Caco-2 (cell line): ENCODE measurements around the gene PSEN1. TPM values are rescaled to one million over a fixed set of nuclear protein-coding genes. Genes with fewer than 3 reads are reported as not detected.

ENCODE experiments used
- BruUV-seq: library from RNA; stranded (reverse); fragments of 400-500 nt; replicated peaks from 2 replicates; lab custom pipeline; 2021; lab: Mats Ljungman, UMichigan
- CTCF ChIA-PET: fragments of 300-600 bp; sonication (Branson Sonifier 250); formaldehyde crosslinking; loops from one replicate; lab custom pipeline; 2022; ENCODE audit warnings: antibody characterized with exemption; lab: Charles Lee
- POLR2A ChIA-PET: fragments of 300-600 bp; sonication (Branson Sonifier 250); formaldehyde crosslinking; loops from one replicate; lab custom pipeline; 2022; ENCODE audit warnings: antibody characterized with exemption; lab: Charles Lee
- DNase-seq, 2 experiments: peaks; one replicate each; pipeline versions ENCODE4 v3.0.0 to v3.0.0-alpha.2; 2020 to 2022
- H3K27me3 ChIP-seq: replicated peaks from 2 replicates; pipeline ENCODE4 v1.6.0; 2011; ENCODE audit warnings: low read length; ENCODE audit not compliant: control insufficient read depth, insufficient read depth
- H3K36me3 ChIP-seq: 2 replicates; pipeline ENCODE4 v1.5.1; 2011; ENCODE audit warnings: low read length; ENCODE audit not compliant: control insufficient read depth, insufficient read depth
- H3K4me1 ChIP-seq: fragments of 250-450 bp; sonication (Bioruptor Pico); 2 replicates; pipeline ENCODE4 v1.5.1; 2020; ENCODE audit warnings: mild to moderate bottlenecking
- H3K4me3 ChIP-seq: 2 replicates; pipeline ENCODE4 v1.5.1; 2011; ENCODE audit warnings: low read depth, mild to moderate bottlenecking, control low read depth, low read length
- H3K9me3 ChIP-seq: fragments of 250-450 bp; sonication (Bioruptor Pico); 2 replicates; pipeline ENCODE4 v1.5.1; 2020; ENCODE audit warnings: mild to moderate bottlenecking, moderate library complexity
- H3K27ac Mint-ChIP-seq: one replicate; pipeline ENCODE4 v1.8.0; 2022; ENCODE audit warnings: mixed read lengths; ENCODE audit not compliant: unreplicated experiment
- H3K27me3 Mint-ChIP-seq: one replicate; pipeline ENCODE4 v1.8.0; 2022; ENCODE audit warnings: mixed read lengths; ENCODE audit not compliant: insufficient read depth, unreplicated experiment
- H3K36me3 Mint-ChIP-seq: one replicate; pipeline ENCODE4 v1.8.0; 2022; ENCODE audit warnings: mild to moderate bottlenecking, mixed read lengths; ENCODE audit not compliant: insufficient read depth, unreplicated experiment
- H3K4me1 Mint-ChIP-seq: one replicate; pipeline ENCODE4 v1.8.0; 2022; ENCODE audit warnings: low read depth, mixed read lengths; ENCODE audit not compliant: unreplicated experiment
- H3K4me3 Mint-ChIP-seq: one replicate; pipeline ENCODE4 v1.8.0; 2022; ENCODE audit warnings: mild to moderate bottlenecking, moderate library complexity, mixed read lengths; ENCODE audit not compliant: unreplicated experiment
- H3K9me3 Mint-ChIP-seq: one replicate; pipeline ENCODE4 v1.8.0; 2022; ENCODE audit warnings: mixed read lengths; ENCODE audit not compliant: unreplicated experiment
- CTCF ChIP-seq, 2 experiments: fragments of 200-600 bp in 1 of 2; IDR thresholded peaks; 1 replicate in 1 of 2; 2 replicates in 1 of 2; pipeline versions ENCODE4 v1.5.1 to v1.8.0; 2011 to 2022; ENCODE audit warnings: antibody characterized with exemption in 1 of 2, control low read depth in 1 of 2, inconsistent platforms in 1 of 2, low read depth in 1 of 2, low read length in 1 of 2, mild to moderate bottlenecking in 1 of 2, moderate library complexity in 1 of 2; ENCODE audit not compliant: insufficient read depth in 1 of 2, severe bottlenecking in 1 of 2, unreplicated experiment in 1 of 2
- intact Hi-C: fragments of 100-400 bp; cut with micrococcal nuclease; formaldehyde crosslinking; loops from one replicate; pipeline ENCODE4 v1.10.0; 2022; ENCODE audit not compliant: unreplicated experiment
- total RNA-seq: library from RNA; stranded (reverse); gene quantifications from 2 replicates; pipeline ENCODE4 v1.2.3, GENCODE V29; 2022

Gene PSEN1
- total RNA-seq, 1 experiment from 2014 or later: 74.8 TPM

DNA sequence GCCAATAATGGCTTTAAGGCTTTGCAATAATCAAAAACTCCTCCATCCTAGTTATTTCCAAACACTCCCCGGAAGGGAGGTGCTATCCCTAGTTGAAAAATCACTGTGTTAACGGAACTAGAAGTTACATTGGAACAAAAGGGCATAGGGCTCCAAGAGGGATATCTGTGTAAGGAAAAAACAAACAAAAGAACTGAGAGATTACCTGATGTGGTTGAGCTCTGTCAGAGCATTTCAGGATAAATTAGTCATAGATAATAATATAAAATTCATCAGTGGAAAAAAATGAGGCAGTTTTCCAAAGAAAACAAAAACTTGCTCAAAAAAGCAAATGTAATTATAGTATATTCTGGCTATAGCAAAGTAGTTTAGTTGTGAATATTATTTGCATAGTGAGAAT lies 73.6 kb downstream of the PSEN1 start:
- intact Hi-C loops: no loop called here
- Histone ChIP-seq H3K36me3 (no peaks in the 10 kb centered on the region; the same call in 1 of the 2 replicates), H3K9me3 (no peaks in the 10 kb centered on the region), H3K4me1 (no peaks in the 10 kb centered on the region), H3K4me3 (no peak overlapping the region), H3K27me3 (no peaks in the 10 kb centered on the region)
- TF ChIP-seq CTCF (IDR thresholded peaks at IDR 0.05; ENCODE audit: insufficient read depth in 1 of 2, low read depth in 1 of 2, low read length in 1 of 2, severe bottlenecking in 1 of 2, unreplicated experiment in 1 of 2): no peak
- Mint-ChIP-seq H3K4me1 (no peaks in the 10 kb centered on the region), H3K36me3 (peaks cover 66% of the 10 kb centered on the region), H3K27me3 (no peaks in the 10 kb centered on the region), H3K9me3 (peaks cover 10% of the 10 kb centered on the region), H3K4me3 (no peak overlapping the region), H3K27ac (no peak overlapping the region)
- POLR2A ChIA-PET: no interaction called here
- CTCF ChIA-PET: no interaction called here
- no TSS peak for BruUV-seq
- no peak for DNase-seq

DNA sequence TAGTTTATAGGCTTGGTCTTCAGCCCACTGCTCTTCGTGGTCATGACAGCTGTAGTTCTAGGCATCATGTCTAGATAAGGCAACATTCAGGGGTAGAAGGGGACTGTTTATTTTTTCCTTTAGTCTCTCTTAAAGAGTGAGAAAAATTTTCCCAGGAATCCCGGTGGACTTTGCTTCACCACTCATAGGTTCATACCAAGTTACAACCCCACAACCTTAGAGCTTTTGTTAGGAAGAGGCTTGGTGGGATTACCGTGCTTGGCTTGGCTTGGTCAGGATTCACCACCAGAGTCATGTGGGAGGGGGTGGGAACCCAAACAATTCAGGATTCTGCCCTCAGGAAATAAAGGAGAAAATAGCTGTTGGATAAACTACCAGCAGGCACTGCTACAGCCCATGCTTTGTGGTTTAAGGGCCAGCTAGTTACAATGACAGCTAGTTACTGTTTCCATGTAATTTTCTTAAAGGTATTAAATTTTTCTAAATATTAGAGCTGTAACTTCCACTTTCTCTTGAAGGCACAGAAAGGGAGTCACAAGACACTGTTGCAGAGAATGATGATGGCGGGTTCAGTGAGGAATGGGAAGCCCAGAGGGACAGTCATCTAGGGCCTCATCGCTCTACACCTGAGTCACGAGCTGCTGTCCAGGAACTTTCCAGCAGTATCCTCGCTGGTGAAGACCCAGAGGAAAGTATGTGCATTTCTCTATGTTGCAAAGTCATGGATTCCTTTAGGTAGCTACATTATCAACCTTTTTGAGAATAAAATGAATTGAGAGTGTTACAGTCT lies 75.1 kb downstream of the PSEN1 start:
- Mint-ChIP-seq H3K4me3 (no peak overlapping the region), H3K9me3 (peaks cover 10% of the 10 kb centered on the region), H3K36me3 (peaks cover 61% of the 10 kb centered on the region), H3K27ac (no peak overlapping the region), H3K4me1 (no peaks in the 10 kb centered on the region), H3K27me3 (no peaks in the 10 kb centered on the region)
- intact Hi-C loops: no loop called here
- Histone ChIP-seq H3K4me1 (no peaks in the 10 kb centered on the region), H3K36me3 (no peaks in the 10 kb centered on the region; the same call in 1 of the 2 replicates), H3K4me3 (no peak overlapping the region), H3K27me3 (no peaks in the 10 kb centered on the region), H3K9me3 (no peaks in the 10 kb centered on the region)
- no peak for TF ChIP-seq CTCF (IDR thresholded peaks at IDR 0.05; ENCODE audit: insufficient read depth in 1 of 2, low read depth in 1 of 2, low read length in 1 of 2, severe bottlenecking in 1 of 2, unreplicated experiment in 1 of 2)
- POLR2A ChIA-PET: no interaction called here
- no TSS peak for BruUV-seq
- CTCF ChIA-PET: no interaction called here
- no peak for DNase-seq

- Mint-ChIP-seq H3K27ac (no peak overlapping the region), H3K27me3 (no peaks in the 10 kb centered on the region), H3K4me3 (no peak overlapping the region), H3K4me1 (no peaks in the 10 kb centered on the region), H3K9me3 (no peaks in the 10 kb centered on the region), H3K36me3 (peaks cover 55% of the 10 kb centered on the region)
- intact Hi-C loops: no loop called here
- no TSS peak for BruUV-seq
- DNase-seq: no peak
- Histone ChIP-seq H3K9me3 (no peaks in the 10 kb centered on the region), H3K36me3 (no peaks in the 10 kb centered on the region; the same call in 1 of the 2 replicates), H3K27me3 (no peaks in the 10 kb centered on the region), H3K4me3 (no peak overlapping the region), H3K4me1 (no peaks in the 10 kb centered on the region)
- CTCF ChIA-PET: no interaction called here
- no peak for TF ChIP-seq CTCF (IDR thresholded peaks at IDR 0.05; ENCODE audit: insufficient read depth in 1 of 2, low read depth in 1 of 2, low read length in 1 of 2, severe bottlenecking in 1 of 2, unreplicated experiment in 1 of 2)
- POLR2A ChIA-PET: no interaction called here
Observed at GRCh38 chr14:73216030-73216429, 79.7 kb downstream of the PSEN1 start.
